HUDEP-2 (cell line): ENCODE data around the gene TSSC4.

ENCODE experiments used
- DNase-seq, 76 experiments: peaks; one replicate each; lab custom pipeline; 2025; ENCODE audit not compliant: unreplicated experiment in 76 of 76; lab: John Stamatoyannopoulos, UW

The TSSC4 gene

DNA sequence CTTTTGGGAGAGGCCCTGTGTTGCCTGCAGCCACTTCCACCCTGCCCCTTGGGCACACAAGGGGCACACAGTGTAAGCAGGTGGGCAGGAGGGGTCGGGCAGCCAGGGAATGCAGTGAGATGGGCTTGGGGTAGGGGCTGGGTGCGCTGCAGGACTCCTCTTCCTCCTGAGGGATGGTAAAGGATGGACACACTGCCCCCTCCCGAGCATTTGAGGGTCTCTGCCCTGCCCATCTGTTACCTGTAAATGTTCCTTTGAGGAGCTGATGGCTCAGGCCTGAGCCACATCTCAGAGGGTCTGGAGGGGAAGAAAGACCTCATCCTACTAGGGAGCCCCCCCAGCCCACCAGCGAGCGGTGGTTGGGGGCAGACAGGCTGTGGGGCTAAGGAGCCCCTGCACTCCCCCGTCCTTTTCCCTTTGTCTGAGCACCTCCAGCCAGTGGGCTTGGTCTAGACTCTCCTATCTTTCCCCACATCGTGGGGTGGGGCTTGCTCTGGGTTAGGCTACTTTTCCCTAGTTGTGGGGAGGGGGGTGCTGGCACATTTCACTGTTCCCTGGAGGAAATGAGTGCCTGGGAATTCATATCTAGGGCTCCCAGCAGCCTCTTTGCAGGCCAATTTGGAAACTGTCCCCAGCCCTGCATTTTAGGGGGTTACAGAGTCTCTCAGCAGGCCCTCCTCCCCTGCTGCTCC is 1.7 kb upstream of the TSSC4 start:
- DNase-seq: peak in 2 of 76 experiments; percentile 9 to 13

- DNase-seq: no peak
Observed at GRCh38 chr11:2399488-2400068, 972 bp upstream of the TSSC4 start.

GRCh38 chr11:2400762-2401435 is 349 bp downstream of the TSSC4 start:
- no peak for DNase-seq

DNA sequence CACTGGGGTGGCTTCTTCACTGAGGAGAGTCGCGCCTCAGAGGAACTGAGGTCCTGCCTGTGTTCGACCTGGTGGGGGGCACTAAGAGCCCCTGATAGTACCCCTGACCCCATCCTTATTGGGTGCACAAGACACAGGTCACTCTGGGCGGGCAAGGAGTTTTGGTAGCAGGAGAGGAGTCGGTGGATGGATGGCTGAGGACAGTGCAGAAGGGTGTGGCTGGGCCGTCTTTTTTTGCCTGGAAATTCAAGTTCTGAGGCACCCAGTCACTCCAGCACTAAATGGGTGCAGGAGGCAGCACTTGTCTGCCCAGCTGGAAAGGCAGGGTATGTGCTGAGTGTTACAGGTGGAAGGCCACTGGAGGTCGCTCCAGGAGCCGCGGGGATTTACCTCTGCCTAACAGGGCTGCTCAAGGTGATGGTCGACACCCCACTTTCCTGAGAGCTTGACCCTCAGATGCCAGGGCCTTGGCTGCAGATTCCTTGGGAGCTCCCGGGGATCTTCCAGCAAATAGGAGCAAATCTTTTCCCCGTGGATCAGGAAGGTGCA is 960 bp downstream of the TSSC4 start:
- DNase-seq: no peak

GRCh38 chr11:2402106-2402505 is 1.6 kb downstream of the TSSC4 start:
- DNase-seq: no peak

- DNase-seq: no peak
Observed at GRCh38 chr11:2402890-2403645, 2.5 kb downstream of the TSSC4 start.

DNA sequence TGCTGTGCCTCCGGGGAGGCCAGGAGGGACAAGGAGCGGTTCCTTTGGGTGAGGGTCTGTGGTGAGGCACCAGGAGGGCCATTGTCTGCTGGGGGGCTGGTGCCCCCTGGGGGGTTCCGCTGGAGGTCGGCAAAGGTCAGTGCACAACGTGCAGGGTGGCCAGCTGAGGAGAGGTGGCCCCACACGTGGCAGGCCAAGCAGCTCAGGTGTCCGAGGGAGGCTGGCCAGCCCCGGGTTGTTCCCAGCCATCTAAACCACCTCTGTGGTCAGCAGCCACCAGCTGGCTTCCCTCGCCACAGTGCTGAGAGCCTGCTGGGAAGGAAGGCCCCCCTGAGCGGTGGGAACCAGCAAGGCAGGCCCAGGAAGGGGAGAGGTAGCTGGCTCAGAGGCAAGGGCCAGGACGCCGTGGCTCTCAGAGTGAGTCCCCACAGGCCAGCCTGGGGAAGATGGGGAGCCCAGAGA is 4.2 kb downstream of the TSSC4 start:
- no peak for DNase-seq

GRCh38 chr11:2406451-2406850 is 5.9 kb downstream of the TSSC4 start:
- DNase-seq: no peak

GRCh38 chr11:2406878-2407410 is 6.4 kb downstream of the TSSC4 start:
- no peak for DNase-seq

GRCh38 chr11:2408671-2409070 is 8.1 kb downstream of the TSSC4 start:
- DNase-seq: no peak

GRCh38 chr11:2409126-2409525 is 8.6 kb downstream of the TSSC4 start:
- no peak for DNase-seq

DNA sequence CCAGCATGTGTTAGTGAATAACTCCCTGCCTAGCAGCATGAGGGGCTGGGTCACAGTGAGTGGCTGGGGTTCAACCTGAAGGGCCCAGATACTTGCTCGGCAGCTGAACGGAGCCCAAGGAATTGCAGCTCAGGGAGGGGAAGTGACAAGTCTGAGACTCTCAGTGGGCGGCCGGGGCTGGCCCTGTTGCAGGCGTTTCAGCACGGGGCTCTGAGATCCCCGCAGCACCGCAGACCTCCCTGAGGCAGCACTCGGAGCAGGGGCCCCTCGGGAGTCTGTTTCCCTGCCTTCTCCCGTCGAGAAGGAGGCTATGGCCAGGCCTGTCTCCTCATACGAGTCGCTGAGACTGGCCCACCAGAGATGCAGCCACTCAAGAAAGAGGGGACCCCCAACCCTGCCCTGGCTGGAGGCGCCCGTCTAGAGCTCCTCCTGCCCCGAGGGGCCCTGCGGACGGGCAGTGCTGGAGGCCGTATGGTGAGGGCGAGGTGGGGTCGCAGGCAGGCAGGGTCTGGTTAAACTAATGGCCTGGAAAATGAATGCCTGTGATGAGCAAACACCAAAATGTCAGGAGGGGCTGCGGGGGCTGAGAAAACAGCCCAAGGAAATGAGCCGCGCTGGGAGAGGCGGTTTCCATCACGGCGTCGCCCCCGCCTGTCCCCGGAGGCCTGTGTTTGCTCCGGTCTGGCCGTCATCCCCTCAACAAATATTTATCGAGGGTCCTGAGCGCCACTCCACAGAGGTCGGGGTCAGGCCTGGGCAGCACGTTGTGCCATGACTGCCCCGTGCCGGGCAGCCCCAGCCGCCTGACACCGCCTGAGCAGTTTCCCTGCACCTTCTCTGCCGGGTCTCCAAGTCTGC is 9.3 kb downstream of the TSSC4 start:
- DNase-seq: no peak

GRCh38 chr11:2410616-2411015 is 10.1 kb downstream of the TSSC4 start:
- no peak for DNase-seq

DNA sequence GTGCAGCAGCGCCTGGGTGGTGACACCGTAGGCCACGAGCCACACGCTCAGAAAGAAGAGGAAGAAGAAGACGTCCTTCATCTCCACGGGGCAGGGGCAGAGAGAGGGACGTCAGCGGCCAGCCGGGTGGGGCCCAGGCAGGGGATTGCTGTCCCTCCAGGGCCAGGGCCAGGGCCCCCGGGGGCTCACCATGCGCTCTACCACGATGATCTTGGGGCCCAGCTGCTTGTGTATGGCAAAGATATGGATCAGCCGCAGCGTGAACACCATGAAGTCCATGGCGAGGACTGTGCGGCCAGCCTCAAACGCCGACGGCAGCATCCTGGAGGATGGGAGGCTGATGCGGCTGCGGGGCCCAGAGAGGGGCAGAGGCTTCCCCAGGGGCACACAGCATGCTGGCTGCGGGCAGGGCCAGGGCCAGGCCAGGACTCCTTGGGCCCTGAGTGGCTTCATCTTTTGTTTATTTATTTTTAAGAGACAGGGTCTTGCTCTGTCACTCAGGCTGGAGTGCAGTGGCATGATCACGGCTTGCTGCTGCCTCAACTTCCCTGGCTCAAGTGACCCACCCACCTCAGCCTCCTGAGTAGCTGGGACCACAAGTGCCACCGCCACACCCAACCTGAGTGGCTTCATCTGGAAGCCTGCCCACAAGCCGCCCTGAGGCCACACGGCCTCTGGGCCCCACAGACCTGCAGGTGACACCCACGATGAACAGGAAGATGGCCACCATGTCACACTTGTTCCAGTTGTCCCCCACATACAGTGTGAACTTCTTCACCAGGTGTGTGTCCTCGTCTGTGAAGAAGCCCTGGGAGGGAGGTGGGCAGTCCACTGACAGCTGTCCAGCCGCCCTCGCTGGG is 11.1 kb downstream of the TSSC4 start:
- no peak for DNase-seq

DNA sequence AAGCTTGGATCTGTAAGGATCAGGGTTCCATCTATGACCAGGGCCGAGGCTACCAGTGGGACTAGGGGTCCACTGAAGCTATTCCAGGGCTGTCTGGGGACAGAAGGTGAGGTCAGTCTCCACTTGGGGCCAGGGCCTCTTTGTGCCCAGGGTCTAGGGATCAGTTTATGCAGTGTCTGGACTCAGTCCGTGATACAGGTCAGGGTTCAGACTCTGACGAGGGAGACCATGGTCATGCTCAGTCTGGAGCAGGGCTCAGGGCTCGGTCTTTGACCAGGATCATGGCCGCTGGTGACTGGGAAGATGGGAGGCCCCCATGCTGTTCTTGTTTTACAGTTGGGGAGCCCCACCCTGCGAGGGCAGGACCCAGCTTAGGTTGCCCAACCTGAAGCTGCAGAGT is 11.8 kb downstream of the TSSC4 start:
- no peak for DNase-seq

DNA sequence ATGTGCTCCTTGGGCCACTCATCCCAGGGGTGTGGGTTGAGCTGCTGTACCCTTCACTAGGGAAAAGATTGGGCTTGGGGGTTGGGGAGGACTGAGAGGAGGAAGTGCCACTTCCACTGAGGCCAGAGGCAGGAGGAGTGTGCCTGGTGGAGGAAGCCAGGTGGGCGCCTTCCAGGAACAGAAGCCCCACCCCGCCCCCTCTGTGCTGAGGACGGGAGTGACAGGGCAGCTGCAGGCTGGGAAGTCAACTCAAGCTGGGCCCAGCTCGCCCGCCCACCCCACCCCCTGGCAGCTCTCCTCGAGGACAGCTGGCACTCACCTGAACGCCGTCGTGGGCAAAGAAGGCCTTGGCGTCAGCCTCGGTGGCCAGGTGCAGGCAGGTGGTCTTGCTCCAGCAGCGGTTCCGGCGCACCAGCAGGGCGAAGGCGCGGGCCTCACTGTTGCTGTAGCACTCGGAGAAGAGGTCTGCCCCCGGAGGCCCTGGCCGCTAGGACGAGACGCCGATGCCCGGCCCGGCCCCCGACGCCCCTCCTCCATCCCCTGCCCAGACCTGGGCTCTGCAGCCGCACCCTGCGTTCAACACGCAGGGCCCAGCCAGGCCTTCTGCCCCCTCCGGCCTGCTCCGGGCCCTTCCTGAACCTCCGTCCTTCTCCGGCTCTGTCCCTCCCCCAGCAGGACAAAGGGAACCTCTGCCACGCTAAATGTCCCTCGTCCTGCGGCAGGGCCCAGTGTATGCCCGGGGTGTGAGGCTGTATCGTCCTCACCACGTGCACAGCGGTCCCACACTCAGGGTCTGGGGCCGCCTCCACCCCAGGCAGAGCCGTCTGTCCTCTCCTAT is 13.4 kb downstream of the TSSC4 start:
- DNase-seq: no peak

- no peak for DNase-seq
Observed at GRCh38 chr11:2414616-2415015, 14.1 kb downstream of the TSSC4 start.

DNA sequence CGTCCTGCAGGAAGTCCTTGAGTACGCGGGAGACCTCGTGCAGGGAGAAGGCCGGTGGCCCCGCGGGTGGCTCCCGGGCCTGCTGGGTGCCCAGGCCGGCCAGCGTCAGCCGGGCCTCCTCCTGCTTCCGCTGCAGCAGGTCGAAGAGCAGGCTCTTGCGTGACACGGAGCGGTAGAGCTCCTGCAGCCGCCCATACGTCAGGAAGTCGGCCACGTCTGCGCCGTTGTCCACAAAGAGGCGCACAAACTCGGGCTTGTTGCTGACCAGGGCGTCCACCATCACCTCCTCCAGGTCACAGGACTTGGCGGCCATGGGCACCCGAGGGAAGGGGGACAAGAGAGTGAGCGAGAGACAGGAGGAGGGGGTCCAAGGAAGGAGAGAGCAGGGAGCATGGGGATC is 14.6 kb downstream of the TSSC4 start:
- no peak for DNase-seq
